Lower leg skin (tissue), 3 donors: ENCODE measurements around the gene SPSB3.

Experiments used
- POLR2A ChIP-seq, 2 donors: fragments of 450-650 bp; IDR thresholded peaks; one replicate each; pipeline ENCODE4 v1.6.1; 2016 to 2017; ENCODE audit warnings: antibody characterized with exemption in 2 of 2, mild to moderate bottlenecking in 1 of 2, moderate library complexity in 1 of 2
- TF ChIP-seq, protein P1 (sequence below), 3 donors: fragments of 450-650 bp; IDR thresholded peaks; one replicate each; pipeline ENCODE4 v1.5.1; 2016; ENCODE audit warnings: antibody characterized with exemption in 3 of 3, mild to moderate bottlenecking in 3 of 3, moderate library complexity in 2 of 3

DNA sequence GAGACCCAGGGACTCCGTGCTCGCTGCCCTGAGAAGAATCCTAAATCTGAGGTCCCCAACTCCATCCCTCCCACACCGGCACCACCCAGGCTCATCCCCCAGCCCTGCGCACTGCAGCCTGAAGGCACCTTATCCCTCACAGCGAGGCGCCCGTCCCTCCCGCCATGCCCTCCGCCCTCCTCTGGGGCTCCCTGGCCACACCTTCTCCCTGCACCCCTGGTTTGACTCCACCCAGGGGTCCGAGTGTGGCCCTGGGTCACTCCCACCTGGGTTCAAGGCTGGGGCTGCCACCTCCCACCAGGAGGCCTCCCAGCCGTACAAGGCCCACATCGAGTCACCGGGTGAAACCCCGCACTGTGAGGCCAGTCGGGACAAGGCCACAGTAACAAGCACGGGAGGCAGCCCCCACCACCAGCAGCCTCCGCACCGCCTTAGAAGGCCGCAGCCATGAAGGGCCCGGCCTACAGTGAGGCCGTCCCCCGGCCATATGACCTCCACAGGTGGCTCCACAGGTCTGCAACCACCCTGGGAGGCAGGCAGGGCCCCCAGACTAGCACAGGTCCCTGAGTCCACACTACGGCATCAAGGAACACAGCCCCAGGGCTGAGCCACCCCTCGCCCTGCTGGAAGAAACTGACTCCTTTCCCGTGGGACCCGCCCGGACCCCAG lies 36.0 kb upstream of the SPSB3 start:
- TF ChIP-seq, protein P1, sequence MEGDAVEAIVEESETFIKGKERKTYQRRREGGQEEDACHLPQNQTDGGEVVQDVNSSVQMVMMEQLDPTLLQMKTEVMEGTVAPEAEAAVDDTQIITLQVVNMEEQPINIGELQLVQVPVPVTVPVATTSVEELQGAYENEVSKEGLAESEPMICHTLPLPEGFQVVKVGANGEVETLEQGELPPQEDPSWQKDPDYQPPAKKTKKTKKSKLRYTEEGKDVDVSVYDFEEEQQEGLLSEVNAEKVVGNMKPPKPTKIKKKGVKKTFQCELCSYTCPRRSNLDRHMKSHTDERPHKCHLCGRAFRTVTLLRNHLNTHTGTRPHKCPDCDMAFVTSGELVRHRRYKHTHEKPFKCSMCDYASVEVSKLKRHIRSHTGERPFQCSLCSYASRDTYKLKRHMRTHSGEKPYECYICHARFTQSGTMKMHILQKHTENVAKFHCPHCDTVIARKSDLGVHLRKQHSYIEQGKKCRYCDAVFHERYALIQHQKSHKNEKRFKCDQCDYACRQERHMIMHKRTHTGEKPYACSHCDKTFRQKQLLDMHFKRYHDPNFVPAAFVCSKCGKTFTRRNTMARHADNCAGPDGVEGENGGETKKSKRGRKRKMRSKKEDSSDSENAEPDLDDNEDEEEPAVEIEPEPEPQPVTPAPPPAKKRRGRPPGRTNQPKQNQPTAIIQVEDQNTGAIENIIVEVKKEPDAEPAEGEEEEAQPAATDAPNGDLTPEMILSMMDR (IDR thresholded peaks at IDR 0.05) = no peak
- TF ChIP-seq POLR2A (IDR thresholded peaks at IDR 0.05) = no peak
